ENCODE measurements around the gene S100PBP.
"Not testable (repeated sequence)": the region's sequence is repeated elsewhere in the genome, so short reads cannot be mapped to it uniquely, and the experiment has no call there.

S100PBP gene

GRCh38 chr1:32786856-32787255 lies 30.6 kb upstream of the S100PBP start:
- no peak for DNase-seq

GRCh38 chr1:32789356-32789755 lies 28.1 kb upstream of the S100PBP start:
- not testable (repeated sequence) for DNase-seq

GRCh38 chr1:32791881-32792280 lies 25.6 kb upstream of the S100PBP start:
- DNase-seq = no peak

- not testable (repeated sequence) for DNase-seq
Measured at GRCh38 chr1:32795763-32796162, 21.7 kb upstream of the S100PBP start.

- no peak for DNase-seq
Measured at GRCh38 chr1:32797456-32797855, 20.0 kb upstream of the S100PBP start.

- no peak for DNase-seq
Measured at GRCh38 chr1:32798191-32798590, 19.3 kb upstream of the S100PBP start.

- DNase-seq = no peak
Measured at GRCh38 chr1:32798679-32799416, 18.6 kb upstream of the S100PBP start.

GRCh38 chr1:32801096-32801715 lies 16.2 kb upstream of the S100PBP start:
- DNase-seq = no peak

GRCh38 chr1:32804460-32804859 lies 13.0 kb upstream of the S100PBP start:
- not testable (repeated sequence) for DNase-seq

GRCh38 chr1:32806290-32806689 lies 11.2 kb upstream of the S100PBP start:
- peak; percentile 55 for DNase-seq

GRCh38 chr1:32806910-32807523 lies 10.4 kb upstream of the S100PBP start:
- DNase-seq = no peak

GRCh38 chr1:32808580-32808979 lies 8.9 kb upstream of the S100PBP start:
- DNase-seq = no peak

- DNase-seq = no peak
Measured at GRCh38 chr1:32810358-32810757, 7.1 kb upstream of the S100PBP start.

- no peak for DNase-seq
Measured at GRCh38 chr1:32811265-32811664, 6.2 kb upstream of the S100PBP start.

GRCh38 chr1:32811917-32812316 lies 5.5 kb upstream of the S100PBP start:
- no peak for DNase-seq

- DNase-seq = no peak
Measured at GRCh38 chr1:32813941-32814739, 3.3 kb upstream of the S100PBP start.

GRCh38 chr1:32816676-32817158 lies 736 bp upstream of the S100PBP start:
- no peak for DNase-seq

- DNase-seq = peak; percentile 67
Measured at GRCh38 chr1:32817815-32818786, 648 bp downstream of the S100PBP start.

GRCh38 chr1:32818804-32819541 lies 1.5 kb downstream of the S100PBP start:
- DNase-seq = no peak

- DNase-seq = no peak
Measured at GRCh38 chr1:32825181-32825580, 7.7 kb downstream of the S100PBP start.

- DNase-seq = no peak
Measured at GRCh38 chr1:32828341-32828740, 10.9 kb downstream of the S100PBP start.

Measured in NCI-H2029 (cell line).